ENCODE data around the gene PARP9. TPM values are rescaled to one million over a fixed set of nuclear protein-coding genes. Genes with fewer than 3 reads are reported as not detected.

PARP9 gene
- total RNA-seq, 1 donor from 2014 or later: 1.0 TPM

GRCh38 chr3:122581622-122582021 lies 17.5 kb upstream of the PARP9 start:
- Histone ChIP-seq H3K27ac (no peak overlapping the region), H3K4me1 (no peaks in the 10 kb centered on the region), H3K9me3 (ENCODE audit: low read depth) (peaks cover 19% of the 10 kb centered on the region), H3K4me2 (no peak overlapping the region), H4K20me1 (ENCODE audit: low read depth) (no peaks in the 10 kb centered on the region), H3K4me3 (no peak overlapping the region), H2AFZ (replicated peaks) (no peak overlapping the region), H3K9ac (no peak overlapping the region), H3K27me3 (peaks cover 27% of the 10 kb centered on the region), H3F3A (ENCODE audit: low read depth) (peaks cover 4% of the 10 kb centered on the region), H3K79me2 (ENCODE audit: low read depth) (no peaks in the 10 kb centered on the region), H3K36me3 (no peaks in the 10 kb centered on the region)
- H3K27ac Mint-ChIP-seq: no peak overlapping the region
- no peak overlapping the region for H3K4me3 Mint-ChIP-seq
- peaks cover 4% of the 10 kb centered on the region for H3K27me3 Mint-ChIP-seq (ENCODE audit: insufficient read depth, low read depth)
- no peak for DNase-seq (ENCODE audit: low spot score)
- H3K9me3 Mint-ChIP-seq: peaks cover 18% of the 10 kb centered on the region
- TF ChIP-seq EZH2 (IDR thresholded peaks at IDR 0.05): no peak
- TF ChIP-seq, protein P1, sequence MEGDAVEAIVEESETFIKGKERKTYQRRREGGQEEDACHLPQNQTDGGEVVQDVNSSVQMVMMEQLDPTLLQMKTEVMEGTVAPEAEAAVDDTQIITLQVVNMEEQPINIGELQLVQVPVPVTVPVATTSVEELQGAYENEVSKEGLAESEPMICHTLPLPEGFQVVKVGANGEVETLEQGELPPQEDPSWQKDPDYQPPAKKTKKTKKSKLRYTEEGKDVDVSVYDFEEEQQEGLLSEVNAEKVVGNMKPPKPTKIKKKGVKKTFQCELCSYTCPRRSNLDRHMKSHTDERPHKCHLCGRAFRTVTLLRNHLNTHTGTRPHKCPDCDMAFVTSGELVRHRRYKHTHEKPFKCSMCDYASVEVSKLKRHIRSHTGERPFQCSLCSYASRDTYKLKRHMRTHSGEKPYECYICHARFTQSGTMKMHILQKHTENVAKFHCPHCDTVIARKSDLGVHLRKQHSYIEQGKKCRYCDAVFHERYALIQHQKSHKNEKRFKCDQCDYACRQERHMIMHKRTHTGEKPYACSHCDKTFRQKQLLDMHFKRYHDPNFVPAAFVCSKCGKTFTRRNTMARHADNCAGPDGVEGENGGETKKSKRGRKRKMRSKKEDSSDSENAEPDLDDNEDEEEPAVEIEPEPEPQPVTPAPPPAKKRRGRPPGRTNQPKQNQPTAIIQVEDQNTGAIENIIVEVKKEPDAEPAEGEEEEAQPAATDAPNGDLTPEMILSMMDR (IDR thresholded peaks at IDR 0.05): no peak
- TF ChIP-seq EZH2phosphoT487 (IDR thresholded peaks at IDR 0.05): no peak
- peaks cover 2% of the 10 kb centered on the region for H3K4me1 Mint-ChIP-seq
- H3K36me3 Mint-ChIP-seq: no peaks in the 10 kb centered on the region

GRCh38 chr3:122580470-122580869 lies 16.4 kb upstream of the PARP9 start:
- H3K36me3 ChIP-seq: no peaks in the 10 kb centered on the region
- H3K4me1 Mint-ChIP-seq: peaks cover 14% of the 10 kb centered on the region
- H3F3A ChIP-seq (ENCODE audit: low read depth): peaks cover 4% of the 10 kb centered on the region
- peaks cover 18% of the 10 kb centered on the region for H3K9me3 Mint-ChIP-seq
- peaks cover 4% of the 10 kb centered on the region for H3K27me3 Mint-ChIP-seq (ENCODE audit: insufficient read depth, low read depth)
- DNase-seq (ENCODE audit: low spot score): no peak
- no peaks in the 10 kb centered on the region for H3K36me3 Mint-ChIP-seq
- H3K27me3 ChIP-seq: peaks cover 30% of the 10 kb centered on the region
- no peak overlapping the region for H3K27ac Mint-ChIP-seq
- no peaks in the 10 kb centered on the region for H3K4me1 ChIP-seq
- H3K9me3 ChIP-seq (ENCODE audit: low read depth): peaks cover 19% of the 10 kb centered on the region
- H3K4me2 ChIP-seq: no peak overlapping the region
- no peak for TF ChIP-seq EZH2 (IDR thresholded peaks at IDR 0.05)
- TF ChIP-seq EZH2phosphoT487 (IDR thresholded peaks at IDR 0.05): no peak
- H3K9ac ChIP-seq: no peak overlapping the region
- H2AFZ ChIP-seq (replicated peaks): no peak overlapping the region
- no peak overlapping the region for H3K27ac ChIP-seq
- H3K4me3 Mint-ChIP-seq: no peak overlapping the region
- H3K4me3 ChIP-seq: no peak overlapping the region
- H3K79me2 ChIP-seq (ENCODE audit: low read depth): no peaks in the 10 kb centered on the region
- no peaks in the 10 kb centered on the region for H4K20me1 ChIP-seq (ENCODE audit: low read depth)

DNA sequence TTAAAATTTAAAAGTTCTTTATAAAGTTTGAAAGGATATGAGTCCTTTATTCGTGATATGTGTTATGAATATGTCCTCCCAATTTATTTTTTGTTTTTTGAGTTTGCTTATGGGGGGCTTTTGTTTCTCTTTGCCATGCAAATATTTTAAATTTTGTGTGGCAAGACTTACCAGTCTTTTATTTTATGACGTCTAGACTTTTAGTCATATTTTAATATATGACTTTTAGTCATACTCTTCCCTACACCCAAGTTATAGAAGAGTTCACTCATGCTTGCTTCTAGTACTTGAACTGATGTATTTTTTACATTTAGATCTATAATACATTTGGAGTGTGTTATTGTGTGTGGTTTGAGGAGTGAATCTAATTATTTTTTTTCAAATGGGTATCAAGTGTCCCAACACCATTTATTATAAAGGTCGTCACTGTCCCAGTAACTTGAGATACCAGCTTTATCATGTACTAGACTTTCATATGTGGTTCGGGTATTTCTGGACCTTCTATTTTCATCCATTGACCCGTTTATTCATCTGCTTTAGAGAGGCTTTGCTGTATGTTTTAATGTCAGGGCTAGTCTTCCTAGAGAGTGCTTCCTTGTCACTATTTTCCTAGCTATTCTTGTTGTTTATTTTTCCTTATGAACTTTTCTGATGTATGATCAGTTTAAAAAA lies 14.1 kb upstream of the PARP9 start:
- no peak for DNase-seq (ENCODE audit: low spot score)
- Histone ChIP-seq H3K4me2 (peak overlapping the region; percentile 76), H3K4me1 (peaks cover 1% of the 10 kb centered on the region), H3K36me3 (no peaks in the 10 kb centered on the region), H4K20me1 (ENCODE audit: low read depth) (no peaks in the 10 kb centered on the region), H3K27me3 (peaks cover 30% of the 10 kb centered on the region), H3K9ac (no peak overlapping the region), H2AFZ (replicated peaks) (no peak overlapping the region), H3K79me2 (ENCODE audit: low read depth) (no peaks in the 10 kb centered on the region), H3K27ac (no peak overlapping the region), H3K9me3 (ENCODE audit: low read depth) (peaks cover 15% of the 10 kb centered on the region), H3F3A (ENCODE audit: low read depth) (peaks cover 4% of the 10 kb centered on the region), H3K4me3 (peak overlapping the region; percentile 44)
- Mint-ChIP-seq H3K27me3 (ENCODE audit: insufficient read depth, low read depth) (peaks cover 7% of the 10 kb centered on the region), H3K36me3 (no peaks in the 10 kb centered on the region), H3K9me3 (peaks cover 14% of the 10 kb centered on the region), H3K27ac (no peak overlapping the region), H3K4me1 (peaks cover 23% of the 10 kb centered on the region), H3K4me3 (no peak overlapping the region)
- TF ChIP-seq EZH2 (IDR thresholded peaks at IDR 0.05) (no peak), EZH2phosphoT487 (IDR thresholded peaks at IDR 0.05) (no peak)
- TF ChIP-seq, protein P1 (IDR thresholded peaks at IDR 0.05): no peak

- H3K4me3 ChIP-seq: peak within 1 kb of the TSS; percentile 44
- H3K4me1 ChIP-seq: peaks cover 6% of the 10 kb centered on the region
- no peak within 1 kb of the TSS for H3K27ac ChIP-seq
- no peak within 1 kb of the TSS for H3K4me3 Mint-ChIP-seq
- H3K36me3 ChIP-seq: no peaks in the 10 kb centered on the region
- H3K9me3 ChIP-seq (ENCODE audit: low read depth): peaks cover 13% of the 10 kb centered on the region
- H3K27ac Mint-ChIP-seq: no peak within 1 kb of the TSS
- peaks cover 30% of the 10 kb centered on the region for H3K27me3 ChIP-seq
- peaks cover 28% of the 10 kb centered on the region for H3K4me1 Mint-ChIP-seq
- peaks cover 7% of the 10 kb centered on the region for H3K27me3 Mint-ChIP-seq (ENCODE audit: insufficient read depth, low read depth)
- H3K9ac ChIP-seq: no peak within 1 kb of the TSS
- peaks cover 4% of the 10 kb centered on the region for H3F3A ChIP-seq (ENCODE audit: low read depth)
- no peaks in the 10 kb centered on the region for H4K20me1 ChIP-seq (ENCODE audit: low read depth)
- no peaks in the 10 kb centered on the region for H3K79me2 ChIP-seq (ENCODE audit: low read depth)
- H2AFZ ChIP-seq (replicated peaks): peak within 1 kb of the TSS; percentile 93
- peak; percentile 32 for DNase-seq (ENCODE audit: low spot score)
- TF ChIP-seq, protein P1 (IDR thresholded peaks at IDR 0.05): no peak
- TF ChIP-seq EZH2 (IDR thresholded peaks at IDR 0.05): no peak
- peak; percentile 57 for TF ChIP-seq EZH2phosphoT487 (IDR thresholded peaks at IDR 0.05)
- peak within 1 kb of the TSS; percentile 76 for H3K4me2 ChIP-seq
- no peaks in the 10 kb centered on the region for H3K36me3 Mint-ChIP-seq
- H3K9me3 Mint-ChIP-seq: peaks cover 9% of the 10 kb centered on the region
Observed at GRCh38 chr3:122577409-122578031, 13.4 kb upstream of the PARP9 start, which contains the start of gene PARP15. TSS of gene PARP15 (plus strand) at chr3:122577650. CDS start at chr3:122577668, 18 bp downstream.

Data from neural progenitor cell (in vitro differentiated cells).